DOHH2 (cell line): ENCODE data around the gene NUAK2.

Experiments used
- EZH2phosphoT487 ChIP-seq: fragments of 200-600 bp; sonication (generic); IDR thresholded peaks from 2 replicates; pipeline ENCODE4 v1.6.1; 2017; ENCODE audit warnings: borderline replicate concordance, mild to moderate bottlenecking, antibody characterized with exemption, low read length, moderate library complexity, mixed read lengths
- TF ChIP-seq, protein P1 (sequence below): fragments of 200-600 bp; sonication (generic); IDR thresholded peaks from one replicate; pipeline ENCODE4 v1.5.1; 2014; ENCODE audit warnings: antibody characterized with exemption, mild to moderate bottlenecking, low read depth, low read length; ENCODE audit not compliant: poor library complexity, severe bottlenecking

DNA sequence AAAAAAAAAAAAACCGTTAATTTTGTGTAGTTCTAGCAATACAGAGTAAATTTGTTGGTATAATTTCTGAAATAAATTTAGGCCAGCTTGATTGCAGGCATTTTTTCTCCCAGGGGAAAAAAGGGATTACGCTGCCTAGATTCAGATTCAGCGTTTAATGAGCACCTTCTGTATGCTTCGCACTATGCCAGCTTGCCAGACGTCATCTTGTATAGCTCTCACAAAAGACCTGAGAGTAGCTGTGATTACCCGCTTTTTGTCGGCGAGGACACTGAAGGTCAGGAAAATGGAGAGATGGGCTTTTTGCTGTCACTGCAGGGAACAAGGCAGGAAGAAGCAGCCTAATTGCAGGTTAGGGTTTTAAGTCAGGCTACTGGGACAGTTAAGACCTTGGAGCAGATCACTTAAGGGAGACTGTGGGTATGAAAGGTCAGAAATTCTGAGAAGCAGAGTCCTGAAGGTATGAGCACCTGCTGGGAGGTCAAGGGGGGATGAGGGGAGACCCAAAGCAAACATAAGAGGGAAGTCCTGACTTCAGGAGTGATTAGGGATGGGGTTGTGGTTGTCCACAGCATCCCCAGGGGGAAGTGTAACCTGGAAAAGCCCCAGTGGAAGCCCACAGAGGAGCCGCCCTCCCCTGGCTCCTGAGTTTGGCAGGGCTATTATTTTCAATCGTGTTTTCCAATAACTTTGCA lies 54.8 kb downstream of the NUAK2 start:
- TF ChIP-seq, protein P1, sequence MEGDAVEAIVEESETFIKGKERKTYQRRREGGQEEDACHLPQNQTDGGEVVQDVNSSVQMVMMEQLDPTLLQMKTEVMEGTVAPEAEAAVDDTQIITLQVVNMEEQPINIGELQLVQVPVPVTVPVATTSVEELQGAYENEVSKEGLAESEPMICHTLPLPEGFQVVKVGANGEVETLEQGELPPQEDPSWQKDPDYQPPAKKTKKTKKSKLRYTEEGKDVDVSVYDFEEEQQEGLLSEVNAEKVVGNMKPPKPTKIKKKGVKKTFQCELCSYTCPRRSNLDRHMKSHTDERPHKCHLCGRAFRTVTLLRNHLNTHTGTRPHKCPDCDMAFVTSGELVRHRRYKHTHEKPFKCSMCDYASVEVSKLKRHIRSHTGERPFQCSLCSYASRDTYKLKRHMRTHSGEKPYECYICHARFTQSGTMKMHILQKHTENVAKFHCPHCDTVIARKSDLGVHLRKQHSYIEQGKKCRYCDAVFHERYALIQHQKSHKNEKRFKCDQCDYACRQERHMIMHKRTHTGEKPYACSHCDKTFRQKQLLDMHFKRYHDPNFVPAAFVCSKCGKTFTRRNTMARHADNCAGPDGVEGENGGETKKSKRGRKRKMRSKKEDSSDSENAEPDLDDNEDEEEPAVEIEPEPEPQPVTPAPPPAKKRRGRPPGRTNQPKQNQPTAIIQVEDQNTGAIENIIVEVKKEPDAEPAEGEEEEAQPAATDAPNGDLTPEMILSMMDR: no peak
- TF ChIP-seq EZH2phosphoT487: no peak
